ENCODE results near the gene PRAMEF5.
"Not testable (repeated sequence)": the region's sequence is repeated elsewhere in the genome, so short reads cannot be mapped to it uniquely, and the experiment has no call there.

PRAMEF5 gene

DNA sequence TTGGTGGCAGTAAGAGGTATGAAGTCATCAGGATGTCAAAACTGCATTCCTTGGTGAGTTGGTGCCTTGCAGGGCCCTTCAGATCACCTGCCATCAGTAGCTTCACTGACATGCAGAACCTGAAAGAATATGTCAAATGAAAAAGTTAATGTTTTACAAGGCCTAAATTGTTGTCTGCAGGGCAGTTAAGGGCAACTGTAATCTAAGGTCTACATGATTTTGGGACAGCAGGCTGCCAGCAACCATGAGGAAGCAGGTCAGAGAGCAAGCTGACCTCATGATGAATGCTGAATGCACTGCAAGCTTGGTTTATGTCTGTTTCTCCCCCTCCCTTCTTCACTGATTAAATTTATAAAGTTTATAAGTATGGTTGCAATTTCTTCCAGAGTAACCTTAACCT is 48.2 kb downstream of the PRAMEF5 start:
- not testable (repeated sequence) for H3K27ac Mint-ChIP-seq; H3K9me3 Mint-ChIP-seq; H3K27me3 Mint-ChIP-seq (ENCODE audit: low read depth); H3K4me1 Mint-ChIP-seq; H3K4me3 Mint-ChIP-seq; H3K36me3 Mint-ChIP-seq (ENCODE audit: low read depth)

DNA sequence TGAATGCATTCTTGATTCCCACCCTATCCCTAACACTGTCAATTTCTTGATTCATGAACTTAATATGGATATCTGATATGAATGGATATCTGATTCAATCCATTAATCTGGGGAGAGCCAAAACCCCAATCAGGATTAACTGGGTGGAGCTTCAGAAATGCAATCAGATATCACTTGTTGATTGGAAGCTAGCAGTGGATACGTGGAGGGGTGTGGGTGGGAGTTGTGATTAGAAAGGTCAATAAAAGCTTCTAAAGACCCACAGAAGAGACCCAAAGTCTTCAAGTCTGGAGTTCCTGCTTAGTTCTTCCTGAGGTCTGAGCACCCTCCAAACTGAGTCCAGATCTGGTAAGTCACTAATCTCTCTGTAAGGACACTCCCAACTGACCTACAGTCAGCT is 49.2 kb downstream of the PRAMEF5 start, which contains the start of gene PRAMEF33:
Gene PRAMEF33 (plus strand): TSS at position 301 of the 400 bp plus-strand sequence. CDS start 2,416 bp downstream, outside the sequence.
- not testable (repeated sequence) for H3K9me3 Mint-ChIP-seq; H3K4me3 Mint-ChIP-seq; H3K27ac Mint-ChIP-seq; H3K36me3 Mint-ChIP-seq (ENCODE audit: low read depth); H3K27me3 Mint-ChIP-seq (ENCODE audit: low read depth); H3K4me1 Mint-ChIP-seq
